HG02981 (cell line): ENCODE data around the gene TBC1D1.

Experiments
- ATAC-seq: cut with Tn5 transposase; IDR thresholded peaks from one replicate; pipeline ENCODE4 v1.9.1; 2021; ENCODE audit warnings: mild to moderate bottlenecking, moderate library complexity; ENCODE audit not compliant: unreplicated experiment

TBC1D1 gene

GRCh38 chr4:38182334-38182998 lies 291.6 kb downstream of the TBC1D1 start:
- no peak for ATAC-seq

- no peak for ATAC-seq
These were observed 293.5 kb downstream of the TBC1D1 start for GRCh38 chr4:38184404-38184803.

GRCh38 chr4:38185406-38186144 lies 294.7 kb downstream of the TBC1D1 start:
- no peak for ATAC-seq

- ATAC-seq = no peak
These were observed 297.3 kb downstream of the TBC1D1 start for GRCh38 chr4:38188136-38188535.

GRCh38 chr4:38188631-38189101 lies 297.8 kb downstream of the TBC1D1 start:
- no peak for ATAC-seq
